ENCODE measurements around the gene RADIL. TPM values are rescaled to one million over a fixed set of nuclear protein-coding genes. Genes with fewer than 3 reads are reported as not detected.

RADIL gene
- total and polyA plus RNA-seq, 8 donors: 1.2 to 21.6 (median 3.0) TPM; not detected in 1

DNA sequence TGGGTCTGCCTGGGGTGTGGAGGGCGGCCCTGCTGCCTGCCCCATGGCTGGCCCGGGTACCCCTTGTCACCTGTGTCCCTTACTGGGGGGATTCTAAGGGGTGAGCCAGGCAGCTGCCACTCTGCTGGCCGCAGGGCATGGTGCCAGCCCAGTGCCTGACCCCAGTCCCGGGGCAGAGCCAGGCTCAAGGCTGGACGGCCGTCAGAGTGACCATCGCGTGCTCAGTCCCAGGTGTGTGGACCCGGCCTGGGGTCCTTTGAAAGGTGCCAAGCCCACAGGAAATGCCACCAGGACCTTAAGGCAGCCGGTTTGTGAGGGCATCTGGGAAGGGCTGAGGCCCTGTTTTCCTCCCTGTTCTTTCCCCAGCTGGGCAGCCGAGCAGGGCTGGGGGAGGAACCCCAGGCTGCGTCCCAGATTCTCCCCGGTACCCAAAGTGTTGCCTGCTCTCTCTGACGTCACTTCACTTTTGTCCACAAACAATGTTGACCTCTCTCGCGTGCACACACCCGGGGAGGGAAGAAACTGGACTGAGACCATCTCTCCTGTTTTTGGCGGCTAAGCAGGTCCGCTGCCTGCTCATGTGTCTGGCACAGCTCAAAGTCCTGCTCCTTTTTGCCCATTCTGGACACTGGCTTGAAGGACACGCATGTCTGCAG is 59.3 kb downstream of the RADIL start:
- Histone ChIP-seq H3K27ac (no peak overlapping the region), H3K27me3 (peaks cover 0 to 11% (median 0%) of the 10 kb centered on the region in 3 donors), H3K36me3 (no peaks in the 10 kb centered on the region), H3K9me3 (no peaks in the 10 kb centered on the region), H3K4me3 (no peak overlapping the region), H3K4me1 (no peaks in the 10 kb centered on the region)
- TF ChIP-seq EP300 (IDR thresholded peaks at IDR 0.05) (no peak), POLR2AphosphoS5 (IDR thresholded peaks at IDR 0.05) (no peak), POLR2A (IDR thresholded peaks at IDR 0.05) (no peak)
- TF ChIP-seq, protein P1, sequence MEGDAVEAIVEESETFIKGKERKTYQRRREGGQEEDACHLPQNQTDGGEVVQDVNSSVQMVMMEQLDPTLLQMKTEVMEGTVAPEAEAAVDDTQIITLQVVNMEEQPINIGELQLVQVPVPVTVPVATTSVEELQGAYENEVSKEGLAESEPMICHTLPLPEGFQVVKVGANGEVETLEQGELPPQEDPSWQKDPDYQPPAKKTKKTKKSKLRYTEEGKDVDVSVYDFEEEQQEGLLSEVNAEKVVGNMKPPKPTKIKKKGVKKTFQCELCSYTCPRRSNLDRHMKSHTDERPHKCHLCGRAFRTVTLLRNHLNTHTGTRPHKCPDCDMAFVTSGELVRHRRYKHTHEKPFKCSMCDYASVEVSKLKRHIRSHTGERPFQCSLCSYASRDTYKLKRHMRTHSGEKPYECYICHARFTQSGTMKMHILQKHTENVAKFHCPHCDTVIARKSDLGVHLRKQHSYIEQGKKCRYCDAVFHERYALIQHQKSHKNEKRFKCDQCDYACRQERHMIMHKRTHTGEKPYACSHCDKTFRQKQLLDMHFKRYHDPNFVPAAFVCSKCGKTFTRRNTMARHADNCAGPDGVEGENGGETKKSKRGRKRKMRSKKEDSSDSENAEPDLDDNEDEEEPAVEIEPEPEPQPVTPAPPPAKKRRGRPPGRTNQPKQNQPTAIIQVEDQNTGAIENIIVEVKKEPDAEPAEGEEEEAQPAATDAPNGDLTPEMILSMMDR (IDR thresholded peaks at IDR 0.05): no peak
- no peak for DNase-seq
- intact Hi-C loops (cut with DNase I; ENCODE audit: low total_unique reads): no loop called here
- WGBS, 5 donors: 59 to 73% (median 66%) methylated on average over 17 to 20 of the region's 20 CpGs

DNA sequence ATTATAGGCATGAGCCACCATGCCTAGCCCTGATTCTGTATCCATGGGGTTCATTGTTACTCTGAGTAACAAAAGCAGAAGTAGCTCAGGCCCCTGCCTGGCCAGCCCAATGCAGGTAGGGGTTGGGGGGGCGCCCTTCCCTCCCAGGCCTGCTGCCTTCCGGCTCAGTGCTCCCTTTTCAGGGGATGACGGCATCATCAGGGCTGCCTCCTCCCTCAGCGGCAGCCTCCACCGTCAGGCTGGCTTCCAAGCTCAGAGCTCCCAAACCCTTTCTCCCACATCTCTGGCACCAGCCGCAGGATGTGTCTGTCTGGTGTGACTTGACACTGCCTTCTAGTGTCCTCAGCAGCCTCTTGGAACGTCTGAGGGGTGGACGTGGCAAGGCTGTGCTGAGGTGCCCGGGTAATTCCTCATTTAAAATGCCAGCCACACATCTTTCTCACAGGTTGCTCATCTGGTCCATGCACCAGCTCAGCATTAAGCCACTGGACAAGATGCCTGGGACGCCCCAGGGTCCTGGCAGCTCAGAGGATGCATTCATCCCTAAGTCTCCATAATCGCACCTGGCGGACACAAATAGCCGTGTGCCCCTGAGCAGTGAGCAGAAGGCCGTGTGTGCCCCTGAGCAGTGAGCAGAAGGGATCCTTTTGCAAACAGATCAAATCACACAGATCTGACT is 59.9 kb downstream of the RADIL start:
- WGBS, 5 donors: 63 to 74% (median 67%) methylated on average over 14 of the region's 14 CpGs
- H3K4me3 ChIP-seq: no peak overlapping the region
- intact Hi-C loops (cut with DNase I; ENCODE audit: low total_unique reads): no loop called here
- no peak for DNase-seq
- no peaks in the 10 kb centered on the region for H3K4me1 ChIP-seq
- no peaks in the 10 kb centered on the region for H3K9me3 ChIP-seq
- peaks cover 0 to 14% (median 0%) of the 10 kb centered on the region in 3 donors for H3K27me3 ChIP-seq
- TF ChIP-seq POLR2A (IDR thresholded peaks at IDR 0.05) (no peak), EP300 (IDR thresholded peaks at IDR 0.05) (no peak), POLR2AphosphoS5 (IDR thresholded peaks at IDR 0.05) (no peak)
- TF ChIP-seq, protein P1 (IDR thresholded peaks at IDR 0.05): no peak
- H3K36me3 ChIP-seq: no peaks in the 10 kb centered on the region
- no peak overlapping the region for H3K27ac ChIP-seq

DNA sequence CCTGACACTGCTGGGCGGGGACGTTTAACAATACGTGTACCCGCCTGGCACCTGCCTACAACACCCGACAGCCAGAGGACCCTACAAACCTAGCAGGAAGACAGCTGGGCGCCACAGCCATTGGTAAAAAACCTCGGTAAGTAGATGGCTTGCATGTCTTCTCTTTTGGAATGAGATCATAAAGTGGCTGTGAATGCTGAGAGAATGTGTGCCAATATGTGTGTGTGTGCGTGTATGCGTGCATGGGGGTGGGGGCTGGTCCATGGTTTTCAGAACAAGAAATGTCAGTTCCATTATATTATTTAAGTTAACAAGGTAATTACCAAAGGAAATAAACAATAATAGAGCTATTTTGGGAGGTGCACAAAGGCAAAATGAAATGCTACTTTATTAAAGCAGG is 60.8 kb downstream of the RADIL start:
- intact Hi-C loops (cut with DNase I; ENCODE audit: low total_unique reads): no loop called here
- no peak for TF ChIP-seq POLR2A (IDR thresholded peaks at IDR 0.05)
- TF ChIP-seq, protein P1 (IDR thresholded peaks at IDR 0.05): no peak
- no peak for TF ChIP-seq POLR2AphosphoS5 (IDR thresholded peaks at IDR 0.05)
- no peak for TF ChIP-seq EP300 (IDR thresholded peaks at IDR 0.05)
- no peaks in the 10 kb centered on the region for H3K36me3 ChIP-seq
- 81 to 87% (median 83%) methylated on average over 9 of the region's 9 CpGs for WGBS, 5 donors
- H3K27ac ChIP-seq: no peak overlapping the region
- H3K9me3 ChIP-seq: no peaks in the 10 kb centered on the region
- no peaks in the 10 kb centered on the region for H3K4me1 ChIP-seq
- DNase-seq: no peak
- H3K4me3 ChIP-seq: no peak overlapping the region
- H3K27me3 ChIP-seq: peaks cover 0 to 23% (median 0%) of the 10 kb centered on the region in 3 donors

DNA sequence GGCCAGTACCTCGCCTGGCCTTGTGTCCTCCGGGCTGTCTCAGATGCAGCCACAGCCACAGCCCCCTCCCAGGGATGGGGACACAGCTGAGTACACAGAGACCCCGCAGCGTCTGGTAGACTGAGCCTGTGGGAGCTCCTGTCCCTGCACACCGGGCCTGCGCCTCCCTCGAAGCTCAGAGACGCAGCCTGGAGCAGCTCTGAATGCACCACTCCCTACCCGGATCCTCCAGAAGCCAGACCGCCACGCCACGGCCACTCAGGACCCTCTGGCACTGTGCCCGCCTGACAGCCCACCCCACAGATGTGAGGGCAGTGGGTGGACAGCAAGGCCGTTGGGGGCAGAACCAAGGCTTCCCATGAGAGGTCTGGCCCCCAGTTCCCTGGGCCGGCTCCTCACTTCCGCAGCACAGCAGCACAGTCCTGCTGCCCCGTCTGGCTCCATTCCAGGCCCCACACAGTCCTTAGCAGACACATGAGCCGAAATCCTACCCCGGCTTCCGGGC is 62.5 kb downstream of the RADIL start:
- Histone ChIP-seq H3K9me3 (no peaks in the 10 kb centered on the region), H3K27ac (no peak overlapping the region), H3K36me3 (no peaks in the 10 kb centered on the region), H3K4me3 (no peak overlapping the region), H3K27me3 (peaks cover 0 to 32% (median 0%) of the 10 kb centered on the region in 3 donors), H3K4me1 (no peaks in the 10 kb centered on the region)
- intact Hi-C loops (cut with DNase I; ENCODE audit: low total_unique reads): no loop called here
- no peak for DNase-seq
- TF ChIP-seq POLR2AphosphoS5 (IDR thresholded peaks at IDR 0.05) (no peak), EP300 (IDR thresholded peaks at IDR 0.05) (no peak), POLR2A (IDR thresholded peaks at IDR 0.05) (no peak)
- TF ChIP-seq, protein P1 (IDR thresholded peaks at IDR 0.05): no peak
- 78 to 85% (median 80%) methylated on average over 20 of the region's 20 CpGs for WGBS, 5 donors

Data from stomach (tissue), 9 donors.